Mammary epithelial cell (primary cell): ENCODE measurements around the gene OR10A6.

Source experiments
- EZH2 ChIP-seq: IDR thresholded peaks from 2 replicates; pipeline ENCODE4 v1.6.1; 2012; ENCODE audit warnings: low read length, inconsistent platforms, borderline replicate concordance
- TF ChIP-seq, protein P1 (sequence below), 2 donors: IDR thresholded peaks in 1 of 2; conservative IDR thresholded peaks in 1 of 2; 2 replicates each; pipeline ENCODE4 v1.5.1; 2011 to 2012; ENCODE audit warnings: inconsistent platforms in 2 of 2, low read length in 2 of 2, mild to moderate bottlenecking in 2 of 2, control low read depth in 1 of 2, low read depth in 1 of 2; ENCODE audit not compliant: insufficient read depth in 1 of 2; ENCODE audit errors: extremely low read depth in 1 of 2

DNA sequence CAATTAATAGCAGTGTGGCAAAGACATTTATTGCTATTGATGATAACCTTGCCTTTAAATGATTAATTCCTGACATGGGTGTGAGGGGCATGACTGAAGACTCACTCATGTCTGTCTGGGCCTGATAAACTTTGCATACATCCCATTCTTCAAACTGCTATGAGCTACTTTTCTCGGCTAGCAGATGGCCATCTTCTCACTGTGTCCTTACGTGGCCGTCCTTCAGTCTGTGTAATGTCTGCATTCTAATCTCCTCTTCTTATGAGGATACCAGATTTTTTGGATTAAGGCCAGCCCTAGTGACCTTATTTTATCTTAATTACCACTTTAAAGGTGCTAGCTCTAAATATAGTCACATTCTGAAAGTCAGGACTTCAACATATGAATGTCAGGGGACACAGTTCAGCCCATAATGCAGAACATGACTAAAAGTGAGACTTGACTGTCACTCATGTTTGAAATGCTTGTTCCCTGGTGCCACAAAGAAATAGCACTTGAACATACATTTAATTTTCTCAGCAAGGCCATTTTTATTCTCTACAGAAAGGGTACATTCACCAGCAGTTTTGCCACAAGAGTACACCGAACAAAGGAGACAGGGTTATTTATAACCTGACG lies 32.3 kb downstream of the OR10A6 start:
- TF ChIP-seq, protein P1, sequence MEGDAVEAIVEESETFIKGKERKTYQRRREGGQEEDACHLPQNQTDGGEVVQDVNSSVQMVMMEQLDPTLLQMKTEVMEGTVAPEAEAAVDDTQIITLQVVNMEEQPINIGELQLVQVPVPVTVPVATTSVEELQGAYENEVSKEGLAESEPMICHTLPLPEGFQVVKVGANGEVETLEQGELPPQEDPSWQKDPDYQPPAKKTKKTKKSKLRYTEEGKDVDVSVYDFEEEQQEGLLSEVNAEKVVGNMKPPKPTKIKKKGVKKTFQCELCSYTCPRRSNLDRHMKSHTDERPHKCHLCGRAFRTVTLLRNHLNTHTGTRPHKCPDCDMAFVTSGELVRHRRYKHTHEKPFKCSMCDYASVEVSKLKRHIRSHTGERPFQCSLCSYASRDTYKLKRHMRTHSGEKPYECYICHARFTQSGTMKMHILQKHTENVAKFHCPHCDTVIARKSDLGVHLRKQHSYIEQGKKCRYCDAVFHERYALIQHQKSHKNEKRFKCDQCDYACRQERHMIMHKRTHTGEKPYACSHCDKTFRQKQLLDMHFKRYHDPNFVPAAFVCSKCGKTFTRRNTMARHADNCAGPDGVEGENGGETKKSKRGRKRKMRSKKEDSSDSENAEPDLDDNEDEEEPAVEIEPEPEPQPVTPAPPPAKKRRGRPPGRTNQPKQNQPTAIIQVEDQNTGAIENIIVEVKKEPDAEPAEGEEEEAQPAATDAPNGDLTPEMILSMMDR (conservative IDR thresholded peaks at IDR 0.05 in 1 of 2, IDR thresholded peaks at IDR 0.05 in 1 of 2; ENCODE audit: extremely low read depth in 1 of 2, insufficient read depth in 1 of 2, low read depth in 1 of 2, low read length in 2 of 2) = no peak
- no peak for TF ChIP-seq EZH2
